CD8-positive, alpha-beta memory T cell (primary cell): Measurements from ENCODE around the gene HECA. TPM values are rescaled to one million over a fixed set of nuclear protein-coding genes. Genes with fewer than 3 reads are reported as not detected.
"Not testable (repeated sequence)": the region's sequence is repeated elsewhere in the genome, so short reads cannot be mapped to it uniquely, and the experiment has no call there.

Experiments
- CTCF ChIA-PET: fragments of 350-600 bp; sonication (Branson Sonifier 250); formaldehyde crosslinking; loops from one replicate; lab custom pipeline; 2021; ENCODE audit warnings: antibody characterized with exemption; lab: Charles Lee
- POLR2A ChIA-PET: fragments of 350-600 bp; sonication (Branson Sonifier 250); formaldehyde crosslinking; loops from one replicate; lab custom pipeline; 2021; ENCODE audit warnings: antibody characterized with exemption; lab: Charles Lee
- DNase-seq, 5 donors: peaks; one replicate each; pipeline versions ENCODE4 v3.0.0 to v3.0.0-alpha.2; 2020 to 2022; ENCODE audit warnings: mixed read lengths in 1 of 5
- H3K27ac ChIP-seq: one replicate; pipeline ENCODE4 v1.7.0; 2013; ENCODE audit warnings: low read depth, mild to moderate bottlenecking, low read length, moderate library complexity
- H3K27me3 ChIP-seq: 2 replicates; pipeline ENCODE4 v1.7.0; 2013; ENCODE audit warnings: low read length, mild to moderate bottlenecking; ENCODE audit not compliant: insufficient read depth, poor library complexity, severe bottlenecking
- H3K36me3 ChIP-seq: 2 replicates; pipeline ENCODE4 v1.7.0; 2013; ENCODE audit warnings: mild to moderate bottlenecking, low read length, moderate library complexity; ENCODE audit not compliant: insufficient read depth
- H3K4me1 ChIP-seq: 2 replicates; pipeline ENCODE4 v1.7.0; 2013; ENCODE audit warnings: mild to moderate bottlenecking, low read length, moderate library complexity; ENCODE audit not compliant: insufficient read depth
- H3K4me3 ChIP-seq: 2 replicates; pipeline ENCODE4 v1.7.0; 2013; ENCODE audit warnings: mild to moderate bottlenecking, low read length
- H3K9me3 ChIP-seq: 2 replicates; pipeline ENCODE4 v1.7.0; 2013; ENCODE audit warnings: mild to moderate bottlenecking, low read length
- H3K27ac Mint-ChIP-seq, 8 donors: one replicate each; pipeline ENCODE4 v1.8.0; 2020 to 2021; ENCODE audit warnings: mixed read lengths in 8 of 8, mild to moderate bottlenecking in 6 of 8, inconsistent platforms in 3 of 8, moderate library complexity in 3 of 8
- H3K27me3 Mint-ChIP-seq, 2 donors: one replicate each; pipeline ENCODE4 v1.8.0; 2020 to 2021; ENCODE audit warnings: mixed read lengths in 2 of 2, mild to moderate bottlenecking in 1 of 2, moderate library complexity in 1 of 2
- H3K36me3 Mint-ChIP-seq, 3 donors: one replicate each; pipeline ENCODE4 v1.8.0; 2020 to 2021; ENCODE audit warnings: mixed read lengths in 3 of 3, inconsistent platforms in 1 of 3, mild to moderate bottlenecking in 1 of 3
- H3K4me1 Mint-ChIP-seq, 3 donors: one replicate each; pipeline ENCODE4 v1.8.0; 2020 to 2021; ENCODE audit warnings: mixed read lengths in 3 of 3, inconsistent platforms in 1 of 3, mild to moderate bottlenecking in 1 of 3
- H3K4me3 Mint-ChIP-seq, 7 donors: one replicate each; pipeline ENCODE4 v1.8.0; 2020 to 2021; ENCODE audit warnings: mixed read lengths in 7 of 7, mild to moderate bottlenecking in 6 of 7, moderate library complexity in 4 of 7, inconsistent platforms in 2 of 7
- H3K9me3 Mint-ChIP-seq, 5 donors: one replicate each; pipeline ENCODE4 v1.8.0; 2020 to 2022; ENCODE audit warnings: mixed read lengths in 5 of 5, mild to moderate bottlenecking in 3 of 5, moderate library complexity in 2 of 5, inconsistent platforms in 1 of 5
- polyA plus RNA-seq: library from polyadenylated mRNA; unstranded; fragments of 300-500 nt; fragmentation: Illumina TruSeq; gene quantifications from one replicate; pipeline ENCODE4 v1.2.3, GENCODE V29; 2021
- total RNA-seq, 2 experiments: library from RNA; stranded (reverse); gene quantifications; one replicate each; pipeline ENCODE4 v1.2.3, GENCODE V29; 2021

The HECA gene
- total and polyA plus RNA-seq, 3 experiments from 2014 or later: 9.0 to 64.6 (median 63.4) TPM

DNA sequence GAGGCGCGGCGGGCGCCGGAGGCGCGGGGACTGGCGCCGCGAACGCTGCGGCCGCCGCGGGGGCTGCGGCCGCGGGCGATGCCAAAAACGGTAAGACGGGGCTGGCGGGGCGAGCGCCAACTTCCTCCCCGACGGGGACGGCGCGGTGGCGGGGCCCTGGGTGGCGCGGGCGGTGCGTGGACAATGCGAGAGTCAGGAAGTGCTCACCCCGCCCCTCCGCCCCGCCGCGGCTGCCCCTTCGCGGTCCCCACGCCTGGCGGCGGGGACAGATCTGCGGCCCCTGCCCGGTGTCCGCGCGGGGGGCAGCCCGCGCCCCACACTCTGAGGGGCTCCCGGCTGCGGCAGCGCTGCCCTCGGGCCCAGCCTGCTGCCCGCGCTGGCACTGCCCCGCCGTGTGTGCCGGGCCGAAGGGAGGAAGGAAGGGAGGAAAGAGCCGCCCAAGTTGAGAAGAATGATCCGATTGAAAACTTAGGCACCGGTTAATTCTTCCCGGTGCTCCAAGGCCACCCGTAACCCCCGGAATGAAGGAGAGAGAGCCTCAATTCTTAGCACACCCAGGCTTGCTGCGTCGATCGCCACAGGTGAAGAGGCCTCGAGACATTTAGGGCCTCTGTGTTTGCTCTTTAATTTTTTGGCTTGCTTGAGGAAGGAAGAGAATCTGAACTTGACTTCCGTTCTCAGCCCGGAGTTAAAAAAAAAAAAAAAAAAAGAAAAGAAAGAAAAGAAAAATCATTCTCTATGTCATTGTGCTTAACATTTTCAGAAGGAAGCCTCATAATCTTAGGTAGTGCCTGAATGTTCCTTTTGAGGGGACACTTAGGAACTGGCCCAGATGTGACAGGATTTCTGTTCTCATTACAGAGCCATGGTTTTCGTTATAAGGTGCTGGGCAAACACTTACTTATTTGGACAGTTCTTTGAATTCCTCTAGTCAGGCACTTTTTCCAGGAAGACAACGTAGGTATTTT is 982 bp downstream of the HECA start:
- peaks cover 66 to 80% (median 73%) of the 10 kb centered on the region in 3 donors for H3K4me1 Mint-ChIP-seq
- no peaks in the 10 kb centered on the region for H3K9me3 ChIP-seq
- H3K27ac Mint-ChIP-seq: peak overlapping the region; percentile 90 to 100 (median 98)
- DNase-seq: peak; percentile 56 to 80 (median 69)
- H3K4me3 ChIP-seq: peak overlapping the region; percentile 86
- peak overlapping the region; percentile 92 for H3K27ac ChIP-seq
- H3K27me3 ChIP-seq: no peaks in the 10 kb centered on the region
- CTCF ChIA-PET: interaction anchor here (1.1 to 4.0 kb wide), 4 partner anchors 11 to 238 kb away, joined by 4 to 19 read pairs (median 16); partner anchors contain the start of gene CITED2
- H3K4me3 Mint-ChIP-seq: peak overlapping the region; percentile 85 to 97 (median 93)
- H3K9me3 Mint-ChIP-seq: peaks cover 0 to 6% (median 0%) of the 10 kb centered on the region in 5 donors
- peaks cover 0 to 2% of the 10 kb centered on the region in 2 donors for H3K27me3 Mint-ChIP-seq
- H3K36me3 ChIP-seq: no peaks in the 10 kb centered on the region
- H3K4me1 ChIP-seq: peaks cover 56% of the 10 kb centered on the region
- H3K36me3 Mint-ChIP-seq: peaks cover 8 to 40% (median 12%) of the 10 kb centered on the region in 3 donors
- POLR2A ChIA-PET: interaction anchor here (0.7 to 3.0 kb wide), 11 partner anchors 10 to 239 kb away, joined by 3 to 19 read pairs (median 4); partner anchors contain the start of gene CITED2

DNA sequence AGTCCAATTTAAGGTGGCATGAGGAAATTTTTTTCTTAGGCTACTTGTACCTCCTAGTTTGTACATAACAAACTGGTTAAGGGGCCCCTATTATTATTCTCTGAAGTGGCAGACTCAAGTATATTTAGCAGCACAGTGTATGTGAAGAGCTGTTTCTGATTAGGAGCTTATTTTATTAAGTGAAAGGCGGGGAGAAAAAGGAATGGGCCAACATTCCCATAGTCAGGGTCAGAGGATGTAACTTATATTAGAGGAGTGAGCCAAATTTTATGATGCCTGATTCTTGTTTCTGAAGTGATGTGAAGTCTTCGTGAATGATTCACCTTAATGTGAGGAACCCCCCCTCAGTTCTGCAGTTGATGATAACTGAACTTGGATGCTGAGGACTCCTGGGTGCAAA is 2.8 kb downstream of the HECA start:
- no peak for DNase-seq
- Mint-ChIP-seq H3K4me1 (peaks cover 62 to 79% (median 67%) of the 10 kb centered on the region in 3 donors), H3K36me3 (peaks cover 8 to 47% (median 12%) of the 10 kb centered on the region in 3 donors), H3K27ac (peak overlapping the region; percentile 90 to 100 (median 98)), H3K27me3 (peaks cover 0 to 2% of the 10 kb centered on the region in 2 donors), H3K9me3 (peaks cover 0 to 6% (median 0%) of the 10 kb centered on the region in 5 donors), H3K4me3 (peak overlapping the region; percentile 85 to 97 (median 93))
- Histone ChIP-seq H3K27ac (no peak overlapping the region), H3K4me1 (peaks cover 55% of the 10 kb centered on the region), H3K27me3 (no peaks in the 10 kb centered on the region), H3K4me3 (peak overlapping the region; percentile 86), H3K9me3 (no peaks in the 10 kb centered on the region), H3K36me3 (no peaks in the 10 kb centered on the region)
- ChIA-PET CTCF (interaction anchor here (0.7 to 4.0 kb wide), 16 partner anchors 9 to 624 kb away, joined by 3 to 19 read pairs (median 4); partner anchors contain the start of gene CITED2), POLR2A (interaction anchor here (0.6 to 3.0 kb wide), 20 partner anchors 8 to 657 kb away, joined by 3 to 19 read pairs (median 5); no protein-coding TSS in a partner anchor)

DNA sequence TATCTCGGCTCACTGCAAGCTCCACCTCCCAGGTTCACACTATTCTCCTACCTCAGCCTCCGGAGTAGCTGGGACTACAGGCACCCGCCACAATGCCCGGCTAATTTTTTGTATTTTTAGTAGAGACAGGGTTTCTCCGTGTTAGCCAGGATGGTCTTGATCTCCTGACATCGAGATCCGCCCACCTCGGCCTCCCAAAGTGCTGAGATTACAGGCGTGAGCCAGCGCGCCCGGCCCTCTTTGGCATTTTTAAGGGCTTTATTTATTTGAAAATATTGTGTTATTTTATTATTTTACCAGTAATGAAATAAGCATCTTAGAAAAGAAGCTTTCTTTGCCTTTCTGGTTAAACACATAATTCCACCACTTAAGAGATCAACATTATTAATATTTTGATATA is 6.0 kb downstream of the HECA start:
- H3K27me3 Mint-ChIP-seq, H3K9me3 Mint-ChIP-seq, H3K4me3 ChIP-seq, H3K36me3 ChIP-seq, DNase-seq, H3K27me3 ChIP-seq, H3K27ac ChIP-seq, H3K9me3 ChIP-seq: not testable (repeated sequence)
- Mint-ChIP-seq H3K4me1 (peaks cover 79 to 91% (median 80%) of the 10 kb centered on the region in 3 donors), H3K36me3 (peaks cover 8 to 49% (median 14%) of the 10 kb centered on the region in 3 donors), H3K27ac (peak overlapping the region; percentile 63 to 100 (median 79)), H3K4me3 (peak overlapping the region; percentile 74 to 97 (median 93))
- H3K4me1 ChIP-seq: peaks cover 66% of the 10 kb centered on the region
- ChIA-PET CTCF (interaction anchor here (0.9 to 1.8 kb wide), 6 partner anchors 12 to 167 kb away, joined by 3 to 7 read pairs (median 4); no protein-coding TSS in a partner anchor), POLR2A (interaction anchor here (0.6 to 0.7 kb wide), 2 partner anchors 19 to 142 kb away, joined by 3 to 8 read pairs; no protein-coding TSS in a partner anchor)

DNA sequence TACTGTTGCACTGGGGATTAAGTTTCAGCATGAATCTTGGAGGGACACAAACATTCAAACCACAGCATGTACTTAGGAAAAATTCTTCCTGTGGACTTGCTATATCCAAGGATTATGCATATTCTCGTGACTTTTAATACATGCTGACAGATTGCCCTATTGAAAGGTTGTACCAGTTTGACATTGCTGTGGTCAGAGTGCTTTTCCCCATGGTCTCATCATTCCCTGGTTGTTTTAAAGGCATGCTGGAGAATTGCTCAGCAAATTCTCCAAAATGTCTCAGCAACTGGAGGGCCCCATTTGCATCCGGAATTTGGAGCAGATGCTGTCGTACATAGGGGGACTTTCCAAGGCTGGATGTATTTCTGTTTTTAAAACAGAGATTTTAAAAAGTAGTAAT is 7.4 kb downstream of the HECA start:
- Mint-ChIP-seq H3K27me3 (peaks cover 0 to 2% of the 10 kb centered on the region in 2 donors), H3K9me3 (no peaks in the 10 kb centered on the region), H3K36me3 (peaks cover 0 to 36% (median 7%) of the 10 kb centered on the region in 3 donors), H3K4me1 (peaks cover 89 to 97% (median 91%) of the 10 kb centered on the region in 3 donors), H3K4me3 (peak overlapping the region in 6 of 7 donors; percentile 37 to 81 (median 64)), H3K27ac (peak overlapping the region in 3 of 8 donors; percentile 45 to 67 (median 58))
- no peak overlapping the region for H3K4me3 ChIP-seq
- H3K27ac ChIP-seq: no peak overlapping the region
- CTCF ChIA-PET: interaction anchor here (1.9 to 3.2 kb wide), 2 partner anchors 17 to 21 kb away, joined by 4 to 11 read pairs; no protein-coding TSS in a partner anchor
- H3K36me3 ChIP-seq: no peaks in the 10 kb centered on the region
- no peaks in the 10 kb centered on the region for H3K27me3 ChIP-seq
- H3K9me3 ChIP-seq: no peaks in the 10 kb centered on the region
- POLR2A ChIA-PET: no interaction called here
- no peak for DNase-seq
- peaks cover 81% of the 10 kb centered on the region for H3K4me1 ChIP-seq

DNA sequence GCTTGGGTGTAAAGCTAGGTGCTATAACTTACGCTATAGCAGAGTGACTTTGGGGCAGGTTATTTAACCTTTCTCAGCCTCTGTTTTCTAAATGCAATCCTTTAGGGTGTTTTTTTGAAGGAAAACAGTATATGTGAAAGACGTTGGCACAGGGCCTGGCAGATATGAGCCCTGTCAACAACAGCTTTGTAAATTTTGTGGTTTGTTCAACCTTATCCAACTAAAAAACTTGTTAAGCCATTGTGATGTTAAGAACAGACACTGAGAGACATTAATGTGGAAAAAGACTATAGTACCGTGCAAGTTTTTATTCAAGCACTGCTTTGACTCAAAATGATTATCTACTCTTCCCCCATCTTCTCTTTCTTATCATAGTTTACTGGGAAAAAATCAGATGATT is 8.2 kb downstream of the HECA start:
- Histone ChIP-seq H3K9me3 (no peaks in the 10 kb centered on the region), H3K27ac (no peak overlapping the region), H3K27me3 (no peaks in the 10 kb centered on the region), H3K36me3 (no peaks in the 10 kb centered on the region), H3K4me1 (peaks cover 89% of the 10 kb centered on the region), H3K4me3 (peak overlapping the region; percentile 5)
- CTCF ChIA-PET: interaction anchor here (1.1 to 3.5 kb wide), 6 partner anchors 16 to 231 kb away, joined by 3 to 16 read pairs (median 8); partner anchors contain the start of gene CITED2
- DNase-seq: no peak
- Mint-ChIP-seq H3K9me3 (no peaks in the 10 kb centered on the region), H3K27me3 (peaks cover 0 to 2% of the 10 kb centered on the region in 2 donors), H3K4me3 (peak overlapping the region; percentile 60 to 81 (median 70)), H3K4me1 (peaks cover 89 to 97% (median 93%) of the 10 kb centered on the region in 3 donors), H3K27ac (peak overlapping the region; percentile 14 to 91 (median 76)), H3K36me3 (peaks cover 0 to 29% (median 1%) of the 10 kb centered on the region in 3 donors)
- POLR2A ChIA-PET: interaction anchor here (0.8 to 1.8 kb wide), 4 partner anchors 8 to 231 kb away, joined by 4 to 6 read pairs (median 5); partner anchors contain the start of genes CITED2 and HECA

DNA sequence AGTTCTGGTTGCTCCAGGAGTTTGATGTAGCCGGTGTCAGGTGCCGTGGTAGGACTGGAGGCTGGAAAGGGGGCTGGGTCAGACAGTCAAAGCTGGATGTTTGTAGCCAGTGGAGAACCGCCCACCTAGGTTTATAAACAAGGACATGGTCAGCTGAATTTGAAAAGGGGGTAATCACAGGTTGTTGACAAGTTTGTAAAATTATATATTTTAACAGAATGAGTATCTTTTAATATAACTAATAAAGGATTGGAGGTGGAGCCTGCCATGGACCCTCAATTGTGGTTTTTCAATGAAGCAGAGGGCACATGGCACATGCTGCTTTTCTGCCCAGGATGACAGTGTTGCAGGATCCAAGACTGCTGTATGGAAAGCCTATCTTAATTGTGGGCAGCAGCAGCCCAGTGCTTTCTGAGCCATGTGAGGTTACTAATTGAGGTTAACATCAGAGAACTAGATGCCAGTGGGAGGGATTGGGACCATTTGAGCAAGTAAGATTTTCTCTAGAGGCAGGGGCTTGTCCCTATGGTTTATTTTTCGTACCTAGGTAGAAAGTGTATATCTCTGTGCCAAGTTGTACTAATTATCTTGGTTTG is 9.7 kb downstream of the HECA start:
- Mint-ChIP-seq H3K9me3 (no peaks in the 10 kb centered on the region), H3K27me3 (peaks cover 0 to 2% of the 10 kb centered on the region in 2 donors), H3K4me3 (peak overlapping the region; percentile 60 to 81 (median 71)), H3K27ac (peak overlapping the region; percentile 67 to 89 (median 84)), H3K4me1 (peaks cover 91 to 97% (median 94%) of the 10 kb centered on the region in 3 donors), H3K36me3 (peaks cover 0 to 22% (median 3%) of the 10 kb centered on the region in 3 donors)
- no peak for DNase-seq
- no peak overlapping the region for H3K27ac ChIP-seq
- CTCF ChIA-PET: interaction anchor here (1.2 to 3.5 kb wide), 7 partner anchors 10 to 106 kb away, joined by 3 to 16 read pairs (median 6); no protein-coding TSS in a partner anchor
- peaks cover 95% of the 10 kb centered on the region for H3K4me1 ChIP-seq
- POLR2A ChIA-PET: interaction anchor here (0.5 to 2.1 kb wide), 5 partner anchors 8 to 17 kb away, joined by 3 to 14 read pairs (median 4); partner anchors contain the start of gene HECA
- no peaks in the 10 kb centered on the region for H3K36me3 ChIP-seq
- H3K4me3 ChIP-seq: peak overlapping the region; percentile 33
- no peaks in the 10 kb centered on the region for H3K9me3 ChIP-seq
- H3K27me3 ChIP-seq: no peaks in the 10 kb centered on the region

DNA sequence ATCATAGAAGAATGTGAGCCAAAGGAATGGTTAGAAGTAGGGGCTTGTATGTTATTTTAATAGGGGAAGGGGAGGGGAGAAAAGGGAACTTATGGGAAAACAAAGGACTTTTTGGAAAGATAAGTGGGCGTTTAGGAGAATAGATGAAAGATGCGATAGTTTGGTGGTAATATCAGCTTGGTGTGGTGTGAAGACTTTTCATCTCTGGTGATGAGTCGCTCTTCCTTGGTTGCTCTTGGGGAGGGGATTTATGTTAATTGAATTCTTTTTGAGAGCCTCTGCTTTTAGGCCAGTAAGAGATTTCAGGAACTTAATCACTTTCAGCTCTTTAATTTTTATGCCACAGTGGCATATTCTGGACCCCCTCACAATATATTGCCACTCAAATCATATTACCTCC is 10.8 kb downstream of the HECA start:
- H3K4me3 ChIP-seq: peak overlapping the region; percentile 8
- H3K4me1 ChIP-seq: peaks cover 92% of the 10 kb centered on the region
- Mint-ChIP-seq H3K4me3 (peak overlapping the region; percentile 60 to 81 (median 71)), H3K9me3 (no peaks in the 10 kb centered on the region), H3K27me3 (peaks cover 0 to 2% of the 10 kb centered on the region in 2 donors), H3K27ac (peak overlapping the region; percentile 51 to 89 (median 82)), H3K4me1 (peaks cover 89 to 97% (median 94%) of the 10 kb centered on the region in 3 donors), H3K36me3 (peaks cover 0 to 16% (median 3%) of the 10 kb centered on the region in 3 donors)
- POLR2A ChIA-PET: interaction anchor here (2.1 kb wide), 1 partner anchor 9 kb away, joined by 14 read pairs; no protein-coding TSS in a partner anchor
- no peaks in the 10 kb centered on the region for H3K9me3 ChIP-seq
- CTCF ChIA-PET: interaction anchor here (1.2 to 3.5 kb wide), 6 partner anchors 10 to 105 kb away, joined by 3 to 16 read pairs (median 9); no protein-coding TSS in a partner anchor
- no peak overlapping the region for H3K27ac ChIP-seq
- H3K36me3 ChIP-seq: no peaks in the 10 kb centered on the region
- no peaks in the 10 kb centered on the region for H3K27me3 ChIP-seq
- no peak for DNase-seq
